Measurements from ENCODE around the gene SPAG16.
"Not testable (repeated sequence)": the region's sequence is repeated elsewhere in the genome, so short reads cannot be mapped to it uniquely, and the experiment has no call there.

The SPAG16 gene

GRCh38 chr2:214011676-214012075, 727.4 kb downstream of the SPAG16 start:
- DNase-seq (ENCODE audit: low spot score), result no peak

- DNase-seq (ENCODE audit: low spot score), result no peak
Measured at GRCh38 chr2:214014551-214015220, 730.4 kb downstream of the SPAG16 start.

GRCh38 chr2:214019229-214019972, 735.1 kb downstream of the SPAG16 start:
- no peak for DNase-seq (ENCODE audit: low spot score)

- no peak for DNase-seq (ENCODE audit: low spot score)
Measured at GRCh38 chr2:214019973-214020345, 735.7 kb downstream of the SPAG16 start.

- no peak for DNase-seq (ENCODE audit: low spot score)
Measured at GRCh38 chr2:214029190-214029589, 744.9 kb downstream of the SPAG16 start.

- DNase-seq (ENCODE audit: low spot score), result no peak
Measured at GRCh38 chr2:214031566-214031965, 747.3 kb downstream of the SPAG16 start.

GRCh38 chr2:214034417-214034816, 750.2 kb downstream of the SPAG16 start:
- DNase-seq (ENCODE audit: low spot score), result no peak

GRCh38 chr2:214035091-214035852, 751.0 kb downstream of the SPAG16 start:
- DNase-seq (ENCODE audit: low spot score), result no peak

GRCh38 chr2:214035921-214036320, 751.7 kb downstream of the SPAG16 start:
- DNase-seq (ENCODE audit: low spot score), result no peak

GRCh38 chr2:214038186-214038585, 753.9 kb downstream of the SPAG16 start:
- DNase-seq (ENCODE audit: low spot score), result no peak

- DNase-seq (ENCODE audit: low spot score), result no peak
Measured at GRCh38 chr2:214050731-214051130, 766.5 kb downstream of the SPAG16 start.

- no peak for DNase-seq (ENCODE audit: low spot score)
Measured at GRCh38 chr2:214051585-214051984, 767.3 kb downstream of the SPAG16 start.

GRCh38 chr2:214052235-214052634, 768.0 kb downstream of the SPAG16 start:
- DNase-seq (ENCODE audit: low spot score), result no peak

- no peak for DNase-seq (ENCODE audit: low spot score)
Measured at GRCh38 chr2:214057986-214058385, 773.7 kb downstream of the SPAG16 start.

- not testable (repeated sequence) for DNase-seq (ENCODE audit: low spot score)
Measured at GRCh38 chr2:214062279-214062678, 778.0 kb downstream of the SPAG16 start.

GRCh38 chr2:214064471-214064870, 780.2 kb downstream of the SPAG16 start:
- DNase-seq (ENCODE audit: low spot score), result no peak

- DNase-seq (ENCODE audit: low spot score), result no peak
Measured at GRCh38 chr2:214066862-214067261, 782.6 kb downstream of the SPAG16 start.

- no peak for DNase-seq (ENCODE audit: low spot score)
Measured at GRCh38 chr2:214069254-214069653, 785.0 kb downstream of the SPAG16 start.

- no peak for DNase-seq (ENCODE audit: low spot score)
Measured at GRCh38 chr2:214075456-214075855, 791.2 kb downstream of the SPAG16 start.

GRCh38 chr2:214076527-214076926, 792.3 kb downstream of the SPAG16 start:
- DNase-seq (ENCODE audit: low spot score), result no peak

- DNase-seq (ENCODE audit: low spot score), result no peak
Measured at GRCh38 chr2:214077727-214078126, 793.5 kb downstream of the SPAG16 start.

- DNase-seq (ENCODE audit: low spot score), result no peak
Measured at GRCh38 chr2:214079032-214079431, 794.8 kb downstream of the SPAG16 start.

GRCh38 chr2:214088536-214088935, 804.3 kb downstream of the SPAG16 start:
- DNase-seq (ENCODE audit: low spot score), result no peak
